GM12801 (cell line): ENCODE results near the gene KRTAP12-4.

Source experiments
- TF ChIP-seq, protein P1 (sequence below): IDR thresholded peaks from one replicate; pipeline ENCODE4 v1.5.1; 2011; ENCODE audit warnings: control low read depth; ENCODE audit not compliant: insufficient read length; ENCODE audit errors: extremely low read depth

The KRTAP12-4 gene

DNA sequence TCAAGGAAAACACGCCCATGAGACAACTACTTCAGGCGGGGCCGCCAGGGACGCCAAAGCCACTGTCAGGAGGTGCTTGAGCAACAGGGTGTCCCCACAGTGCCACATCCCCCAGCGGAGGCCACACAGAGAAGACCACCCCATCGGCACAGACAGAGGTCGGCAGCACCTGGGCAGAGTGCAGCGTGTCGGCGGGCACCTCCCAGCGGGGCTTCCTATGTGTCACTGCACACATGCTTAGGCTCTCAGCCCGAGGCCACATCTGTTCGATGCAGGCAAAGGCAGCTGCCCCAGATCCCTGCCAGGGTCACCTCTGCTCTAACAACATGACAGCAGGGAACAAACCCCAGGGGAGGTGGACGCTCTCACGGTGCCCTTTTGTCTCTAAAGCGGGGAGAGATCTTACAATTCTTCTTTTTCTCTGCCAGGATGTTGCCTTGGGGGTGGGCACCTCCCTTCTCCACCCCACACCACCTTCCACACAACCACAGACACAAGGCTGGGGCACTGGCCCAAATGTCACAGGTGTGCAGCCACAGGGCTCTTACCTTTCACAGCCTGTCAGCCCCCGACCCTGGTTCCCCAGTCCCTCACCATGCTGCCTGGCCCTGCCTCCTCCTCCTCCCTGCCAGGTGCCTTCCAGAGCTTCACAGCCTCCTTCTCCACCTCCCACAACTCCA is 38.4 kb downstream of the KRTAP12-4 start:
- TF ChIP-seq, protein P1, sequence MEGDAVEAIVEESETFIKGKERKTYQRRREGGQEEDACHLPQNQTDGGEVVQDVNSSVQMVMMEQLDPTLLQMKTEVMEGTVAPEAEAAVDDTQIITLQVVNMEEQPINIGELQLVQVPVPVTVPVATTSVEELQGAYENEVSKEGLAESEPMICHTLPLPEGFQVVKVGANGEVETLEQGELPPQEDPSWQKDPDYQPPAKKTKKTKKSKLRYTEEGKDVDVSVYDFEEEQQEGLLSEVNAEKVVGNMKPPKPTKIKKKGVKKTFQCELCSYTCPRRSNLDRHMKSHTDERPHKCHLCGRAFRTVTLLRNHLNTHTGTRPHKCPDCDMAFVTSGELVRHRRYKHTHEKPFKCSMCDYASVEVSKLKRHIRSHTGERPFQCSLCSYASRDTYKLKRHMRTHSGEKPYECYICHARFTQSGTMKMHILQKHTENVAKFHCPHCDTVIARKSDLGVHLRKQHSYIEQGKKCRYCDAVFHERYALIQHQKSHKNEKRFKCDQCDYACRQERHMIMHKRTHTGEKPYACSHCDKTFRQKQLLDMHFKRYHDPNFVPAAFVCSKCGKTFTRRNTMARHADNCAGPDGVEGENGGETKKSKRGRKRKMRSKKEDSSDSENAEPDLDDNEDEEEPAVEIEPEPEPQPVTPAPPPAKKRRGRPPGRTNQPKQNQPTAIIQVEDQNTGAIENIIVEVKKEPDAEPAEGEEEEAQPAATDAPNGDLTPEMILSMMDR: no peak

DNA sequence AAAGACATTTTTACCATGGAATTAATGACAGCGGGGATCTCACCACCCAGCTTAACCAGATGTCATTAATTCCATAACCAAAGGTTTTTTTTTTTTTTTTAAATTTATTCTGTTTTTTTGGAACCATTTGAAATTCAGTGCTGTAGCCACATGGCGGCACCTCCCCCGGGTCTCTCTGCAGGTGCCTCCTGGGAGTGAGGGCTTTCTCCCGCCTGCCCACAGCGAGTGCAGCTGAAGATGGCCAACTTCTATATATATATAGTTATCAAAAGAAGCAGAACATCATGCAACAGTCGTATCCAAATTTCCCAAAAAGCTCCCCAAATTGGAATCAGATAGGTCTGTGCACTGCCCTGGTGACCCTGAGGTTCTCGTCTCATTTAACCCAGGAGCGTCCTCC is 39.0 kb downstream of the KRTAP12-4 start:
- TF ChIP-seq, protein P1: no peak

DNA sequence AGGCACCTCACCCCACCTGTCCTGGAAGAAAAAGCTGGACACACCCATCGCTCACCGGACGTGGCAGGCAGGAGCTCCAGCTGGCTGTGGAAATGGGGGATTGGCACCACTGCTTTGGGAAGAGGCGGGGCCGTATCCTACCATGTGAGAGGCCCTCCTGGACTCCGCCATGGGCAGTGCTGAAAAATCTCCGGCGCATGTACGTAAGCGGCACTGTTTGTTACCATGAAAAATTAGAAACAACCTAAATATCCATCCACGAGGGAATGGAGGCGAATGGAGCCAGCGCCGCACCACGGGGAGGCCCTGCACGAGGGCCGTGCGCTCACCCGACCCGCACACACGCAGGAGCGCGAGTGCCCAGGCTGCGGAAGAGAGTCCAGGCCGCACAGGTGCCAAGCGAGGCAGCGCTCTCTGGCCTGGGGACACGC is 39.5 kb downstream of the KRTAP12-4 start:
- TF ChIP-seq, protein P1: no peak

DNA sequence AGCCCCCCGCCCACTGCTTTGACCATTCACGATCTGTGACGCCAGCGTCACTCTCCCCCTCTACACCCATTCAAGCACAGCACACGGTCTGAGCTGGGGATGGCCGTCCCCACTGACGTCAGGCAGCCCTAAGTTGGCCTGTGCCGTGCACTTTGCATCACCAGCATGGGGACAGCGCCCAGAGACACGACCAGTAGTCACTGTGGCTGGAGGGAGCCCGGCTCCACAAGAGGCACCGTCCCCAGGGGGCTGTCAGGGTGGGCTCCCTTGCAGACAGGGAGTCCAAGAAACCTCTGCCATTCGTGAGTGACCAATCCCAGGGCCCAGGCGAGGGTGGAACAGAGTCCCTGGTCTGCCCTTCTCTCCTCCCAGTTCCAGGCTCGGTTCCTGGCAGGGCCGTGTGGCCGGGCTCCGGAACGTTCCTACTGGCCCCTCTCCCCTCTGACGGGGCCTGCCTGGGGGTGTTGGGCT is 40.3 kb downstream of the KRTAP12-4 start:
- TF ChIP-seq, protein P1: no peak

DNA sequence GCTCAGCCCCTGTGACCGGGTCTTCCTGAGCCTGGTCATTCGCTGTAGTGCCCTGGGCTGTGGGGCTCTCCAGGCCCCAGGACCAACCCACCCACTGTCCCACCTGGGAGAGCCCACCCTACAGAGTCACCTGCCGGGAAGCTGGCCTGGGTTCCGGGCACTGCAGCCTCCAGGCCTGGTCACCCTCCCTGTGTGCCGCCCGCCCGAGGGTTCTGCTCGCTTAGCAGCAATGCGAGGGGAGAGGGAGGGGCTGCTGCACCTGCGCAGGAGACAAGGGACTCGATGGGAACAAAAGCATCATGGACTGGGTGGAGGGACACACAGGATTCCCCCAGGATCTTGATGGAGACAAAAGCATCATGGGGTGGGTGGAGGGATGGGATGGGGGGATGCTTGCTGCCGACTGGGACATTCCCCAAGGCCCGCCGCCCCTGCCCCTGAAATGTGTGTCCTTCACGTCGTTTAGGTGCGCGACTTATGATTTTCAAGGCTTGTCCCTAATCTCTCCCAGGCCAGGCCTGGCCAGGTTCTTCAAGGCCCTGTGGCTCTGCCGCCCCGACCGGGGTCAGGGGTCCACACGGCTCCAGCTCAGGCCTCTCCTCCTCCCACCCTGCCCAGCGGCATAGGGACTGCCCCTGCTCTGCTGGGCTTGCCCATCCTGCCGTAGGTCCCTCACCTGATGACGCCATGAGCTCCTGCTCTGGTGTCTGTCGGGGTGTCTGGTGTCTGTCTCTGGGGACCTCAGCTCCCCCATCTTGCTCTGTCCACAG is 40.9 kb downstream of the KRTAP12-4 start:
- TF ChIP-seq, protein P1: no peak

DNA sequence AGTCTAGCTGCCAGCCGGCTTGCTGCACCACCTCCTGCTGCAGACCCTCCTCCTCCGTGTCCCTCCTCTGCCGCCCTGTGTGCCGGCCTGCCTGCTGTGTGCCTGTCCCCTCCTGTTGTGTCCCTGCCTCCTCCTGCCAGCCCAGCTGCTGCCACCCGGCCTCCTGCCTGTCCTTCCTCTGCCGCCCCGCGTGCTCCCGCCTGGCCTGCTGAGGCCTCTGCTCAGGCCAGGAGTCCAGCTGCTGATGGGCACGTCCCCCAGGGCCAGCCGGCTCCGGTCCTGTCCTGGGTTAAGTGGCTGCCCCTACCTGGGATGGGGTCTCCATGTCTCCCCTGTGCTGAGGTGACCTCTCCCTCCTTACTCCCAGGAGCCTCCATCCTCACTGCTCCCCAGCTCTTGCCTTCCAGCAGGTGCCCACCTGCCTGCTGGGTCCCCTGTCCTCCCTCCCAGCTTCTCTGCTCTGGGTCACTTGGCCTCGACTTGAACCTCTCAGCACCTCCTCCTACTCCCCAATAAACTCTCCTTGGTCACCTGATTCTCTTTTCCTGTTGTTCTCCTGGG is 41.7 kb downstream of the KRTAP12-4 start:
- TF ChIP-seq, protein P1: no peak

DNA sequence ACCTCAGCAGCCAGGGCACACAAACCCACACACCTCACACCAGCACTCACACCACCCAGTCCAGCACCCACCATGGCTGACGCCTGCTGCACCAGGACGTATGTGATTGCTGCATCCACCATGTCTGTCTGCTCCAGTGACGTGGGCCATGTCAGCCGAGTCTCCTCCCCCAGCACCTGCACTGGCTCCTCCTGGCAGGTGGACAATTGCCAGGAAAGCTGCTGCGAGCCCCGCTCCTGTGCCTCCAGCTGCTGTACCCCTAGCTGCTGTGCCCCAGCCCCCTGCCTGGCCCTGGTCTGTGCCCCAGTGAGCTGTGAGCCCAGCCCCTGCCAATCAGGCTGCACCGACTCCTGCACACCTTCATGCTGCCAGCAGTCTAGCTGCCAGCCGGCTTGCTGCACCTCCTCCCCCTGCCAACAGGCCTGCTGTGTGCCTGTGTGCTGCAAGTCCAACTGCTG is 42.4 kb downstream of the KRTAP12-4 start, which contains the start of gene KRTAP10-8:
KRTAP10-8 (plus strand) TSS at position 51 of the 458 bp plus-strand sequence; CDS start at position 73, 22 bp downstream.
- TF ChIP-seq, protein P1: no peak
